GM23338 (cell line): ENCODE measurements around the gene NUMB. TPM values are rescaled to one million over a fixed set of nuclear protein-coding genes. Genes with fewer than 3 reads are reported as not detected.

Experiments
- ATAC-seq: fragments of 200-7000 bp; cut with Tn5 transposase; 3 replicates; pipeline ENCODE4 v1.9.1; 2020
- DNase-seq: peaks from one replicate; pipeline ENCODE4 v3.0.0-alpha.2; 2015; ENCODE audit warnings: low spot score
- H2AFZ ChIP-seq: fragments of 200-600 bp; sonication (generic); 2 replicates; pipeline ENCODE4 v1.8.0; 2016; ENCODE audit warnings: antibody characterized with exemption, mild to moderate bottlenecking, moderate library complexity
- H3F3A ChIP-seq: fragments of 200-600 bp; sonication (generic); replicated peaks from 2 replicates; pipeline ENCODE4 v1.8.0; 2017; ENCODE audit warnings: antibody characterized with exemption, mixed run types, low read depth
- H3K27ac ChIP-seq: fragments of 200-600 bp; sonication (generic); 2 replicates; pipeline ENCODE4 v1.6.1; 2016; ENCODE audit warnings: low read depth
- H3K27me3 ChIP-seq: fragments of 200-600 bp; sonication (generic); 2 replicates; pipeline ENCODE4 v1.8.0; 2016; ENCODE audit warnings: mild to moderate bottlenecking, mixed run types, moderate library complexity; ENCODE audit not compliant: insufficient read depth
- H3K36me3 ChIP-seq: fragments of 200-600 bp; sonication (generic); 2 replicates; pipeline ENCODE4 v1.8.0; 2016; ENCODE audit warnings: mild to moderate bottlenecking; ENCODE audit not compliant: insufficient read depth
- H3K4me1 ChIP-seq: fragments of 200-600 bp; sonication (generic); 2 replicates; pipeline ENCODE4 v1.8.0; 2016; ENCODE audit warnings: mild to moderate bottlenecking, moderate library complexity; ENCODE audit not compliant: insufficient read depth
- H3K4me2 ChIP-seq: fragments of 200-600 bp; sonication (generic); 2 replicates; pipeline ENCODE4 v1.7.1; 2017; ENCODE audit warnings: mixed run types
- H3K4me3 ChIP-seq: fragments of 200-600 bp; sonication (generic); 2 replicates; pipeline ENCODE4 v1.6.1; 2016; ENCODE audit warnings: mixed run types
- H3K79me2 ChIP-seq: fragments of 200-600 bp; sonication (generic); replicated peaks from 2 replicates; pipeline ENCODE4 v1.8.0; 2017; ENCODE audit warnings: mild to moderate bottlenecking; ENCODE audit not compliant: insufficient read depth
- H3K9me2 ChIP-seq: fragments of 200-600 bp; sonication (generic); 2 replicates; pipeline ENCODE4 v1.8.0; 2017; ENCODE audit not compliant: insufficient read depth
- H4K20me1 ChIP-seq: fragments of 200-600 bp; sonication (generic); replicated peaks from 2 replicates; pipeline ENCODE4 v1.8.0; 2017; ENCODE audit warnings: mild to moderate bottlenecking; ENCODE audit not compliant: insufficient read depth
- H3K27ac Mint-ChIP-seq: 2 replicates; pipeline ENCODE4 v1.8.0; 2020; ENCODE audit warnings: inconsistent platforms, mild to moderate bottlenecking, moderate library complexity, mixed read lengths
- H3K27me3 Mint-ChIP-seq: 3 replicates; pipeline ENCODE4 v1.8.0; 2022; ENCODE audit warnings: low read depth, mild to moderate bottlenecking, moderate library complexity, mixed read lengths, inconsistent platforms; ENCODE audit not compliant: insufficient read depth, poor library complexity
- H3K36me3 Mint-ChIP-seq: 3 replicates; pipeline ENCODE4 v1.8.0; 2021; ENCODE audit warnings: low read depth, mild to moderate bottlenecking, inconsistent platforms, moderate library complexity, mixed read lengths
- H3K4me1 Mint-ChIP-seq: 3 replicates; pipeline ENCODE4 v1.8.0; 2020; ENCODE audit warnings: mild to moderate bottlenecking, inconsistent platforms, mixed read lengths
- H3K4me3 Mint-ChIP-seq: 3 replicates; pipeline ENCODE4 v1.8.0; 2021; ENCODE audit warnings: moderate library complexity, mild to moderate bottlenecking, inconsistent platforms, mixed read lengths
- H3K9me3 Mint-ChIP-seq: 3 replicates; pipeline ENCODE4 v1.8.0; 2020; ENCODE audit warnings: moderate library complexity, mild to moderate bottlenecking, inconsistent platforms, mixed read lengths
- CREB1 ChIP-seq: fragments of 250-450 bp; sonication (Bioruptor Pico); IDR thresholded peaks from 2 replicates; pipeline ENCODE4 v1.5.0; 2020; ENCODE audit warnings: low read depth, mild to moderate bottlenecking, moderate library complexity
- EZH2phosphoT487 ChIP-seq: fragments of 200-600 bp; sonication (generic); IDR thresholded peaks from one replicate; pipeline ENCODE4 v1.8.1; 2018; ENCODE audit warnings: antibody characterized with exemption; ENCODE audit not compliant: unreplicated experiment
- JUNB ChIP-seq: IDR thresholded peaks from one replicate; pipeline ENCODE4 v1.6.1; 2016; ENCODE audit warnings: antibody characterized with exemption; ENCODE audit not compliant: unreplicated experiment
- STAT1 ChIP-seq: IDR thresholded peaks from one replicate; pipeline ENCODE4 v1.6.1; 2016; ENCODE audit warnings: antibody characterized with exemption; ENCODE audit not compliant: unreplicated experiment
- ZNF114 ChIP-seq: fragments of 250-450 bp; sonication (Bioruptor Pico); IDR thresholded peaks from 2 replicates; pipeline ENCODE4 v1.5.0; 2020; ENCODE audit warnings: mild to moderate bottlenecking, moderate library complexity
- ZNF331 ChIP-seq: fragments of 250-450 bp; sonication (Bioruptor Pico); IDR thresholded peaks from 2 replicates; pipeline ENCODE4 v1.5.0; 2020; ENCODE audit warnings: low read depth, mild to moderate bottlenecking, moderate library complexity
- polyA plus RNA-seq: library from polyadenylated mRNA; unstranded; fragments of >200 nt; fragmentation: Nextera tagmentation; extraction: Ambion mirVana; gene quantifications from 2 replicates; pipeline ENCODE4 v1.2.1, GENCODE V29; 2016
- total RNA-seq: library from RNA; depleted of rRNA; stranded (reverse); fragments of >200 nt; shearing (Covaris generic); gene quantifications from 2 replicates; pipeline ENCODE4 v1.2.3, GENCODE V29; 2014
- TF ChIP-seq, protein P1 (sequence below), 2 experiments: fragments of 200-600 bp in 1 of 2; sonication (generic) in 1 of 2; conservative IDR thresholded peaks; 2 replicates each; pipeline versions ENCODE4 v1.5.1 to v1.6.1; 2016 to 2017; ENCODE audit warnings: antibody characterized with exemption in 2 of 2, low read depth in 2 of 2, mild to moderate bottlenecking in 2 of 2, moderate library complexity in 1 of 2
- TF ChIP-seq, protein P2 (sequence below): fragments of 250-450 bp; sonication (Bioruptor Pico); IDR thresholded peaks from 2 replicates; pipeline ENCODE4 v1.5.0; 2020; ENCODE audit warnings: mild to moderate bottlenecking, moderate library complexity

Gene NUMB
- total and polyA plus RNA-seq, 2 experiments from 2014 or later: 32.1 to 36.7 TPM

DNA sequence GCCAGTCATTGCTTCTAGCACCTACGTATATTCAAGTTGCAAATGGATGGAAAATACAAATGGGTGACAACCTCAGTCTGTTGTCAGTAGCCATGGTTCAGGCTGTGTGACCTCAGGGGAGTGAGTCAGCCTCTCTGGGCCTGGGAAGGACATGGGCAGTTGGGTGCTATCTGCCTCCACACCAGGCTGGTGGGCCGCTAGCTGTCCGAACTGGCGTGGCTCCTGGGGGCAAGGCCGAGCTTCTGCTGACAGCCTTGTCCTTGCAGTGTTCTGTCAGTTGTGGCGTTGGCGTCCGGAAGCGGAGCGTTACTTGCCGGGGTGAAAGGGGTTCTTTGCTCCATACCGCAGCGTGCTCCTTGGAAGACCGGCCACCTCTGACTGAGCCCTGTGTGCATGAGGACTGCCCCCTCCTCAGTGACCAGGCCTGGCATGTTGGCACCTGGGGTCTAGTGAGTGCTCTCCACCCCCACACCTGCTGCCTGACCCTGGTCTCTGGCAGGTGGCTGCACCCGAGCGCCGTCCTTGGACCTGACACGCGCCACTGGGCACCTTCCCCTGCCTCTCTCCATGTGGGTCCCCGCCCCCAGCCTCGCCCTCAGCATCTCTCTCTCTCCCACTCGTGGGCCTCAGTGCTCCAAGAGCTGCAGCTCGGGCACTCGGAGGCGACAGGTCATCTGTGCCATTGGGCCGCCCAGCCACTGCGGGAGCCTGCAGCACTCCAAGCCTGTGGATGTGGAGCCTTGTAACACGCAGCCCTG, 203.9 kb downstream of the NUMB start (continued):
- TF ChIP-seq, protein P1, sequence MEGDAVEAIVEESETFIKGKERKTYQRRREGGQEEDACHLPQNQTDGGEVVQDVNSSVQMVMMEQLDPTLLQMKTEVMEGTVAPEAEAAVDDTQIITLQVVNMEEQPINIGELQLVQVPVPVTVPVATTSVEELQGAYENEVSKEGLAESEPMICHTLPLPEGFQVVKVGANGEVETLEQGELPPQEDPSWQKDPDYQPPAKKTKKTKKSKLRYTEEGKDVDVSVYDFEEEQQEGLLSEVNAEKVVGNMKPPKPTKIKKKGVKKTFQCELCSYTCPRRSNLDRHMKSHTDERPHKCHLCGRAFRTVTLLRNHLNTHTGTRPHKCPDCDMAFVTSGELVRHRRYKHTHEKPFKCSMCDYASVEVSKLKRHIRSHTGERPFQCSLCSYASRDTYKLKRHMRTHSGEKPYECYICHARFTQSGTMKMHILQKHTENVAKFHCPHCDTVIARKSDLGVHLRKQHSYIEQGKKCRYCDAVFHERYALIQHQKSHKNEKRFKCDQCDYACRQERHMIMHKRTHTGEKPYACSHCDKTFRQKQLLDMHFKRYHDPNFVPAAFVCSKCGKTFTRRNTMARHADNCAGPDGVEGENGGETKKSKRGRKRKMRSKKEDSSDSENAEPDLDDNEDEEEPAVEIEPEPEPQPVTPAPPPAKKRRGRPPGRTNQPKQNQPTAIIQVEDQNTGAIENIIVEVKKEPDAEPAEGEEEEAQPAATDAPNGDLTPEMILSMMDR (conservative IDR thresholded peaks at IDR 0.05; ENCODE audit: low read depth in 2 of 2): no peak
- no peak for TF ChIP-seq CREB1 (CRISPR knock-in tag)

DNA sequence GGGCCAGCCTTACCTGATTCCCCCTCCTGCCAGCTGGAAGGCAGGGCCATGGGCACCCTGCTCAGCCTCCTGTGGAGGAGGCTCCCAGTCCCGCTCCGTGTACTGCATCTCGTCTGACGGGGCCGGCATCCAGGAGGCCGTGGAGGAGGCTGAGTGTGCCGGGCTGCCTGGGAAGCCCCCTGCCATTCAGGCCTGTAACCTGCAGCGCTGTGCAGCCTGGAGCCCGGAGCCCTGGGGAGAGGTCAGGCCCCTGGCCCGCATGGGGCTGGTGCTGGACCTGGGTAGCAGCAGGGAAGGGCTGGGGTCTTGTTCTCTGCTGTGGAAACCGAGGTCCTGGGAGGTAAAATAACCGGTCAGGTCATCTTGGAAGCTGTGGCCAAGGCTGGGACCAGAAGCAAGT, 204.6 kb downstream of the NUMB start:
- Mint-ChIP-seq H3K36me3 (no peaks in the 10 kb centered on the region), H3K27me3 (peaks cover 5% of the 10 kb centered on the region), H3K4me1 (peaks cover 3% of the 10 kb centered on the region; the same call in 1 of the 3 replicates), H3K9me3 (no peaks in the 10 kb centered on the region), H3K27ac (no peak overlapping the region), H3K4me3 (no peak overlapping the region)
- H3K36me3 ChIP-seq: no peaks in the 10 kb centered on the region
- H3K79me2 ChIP-seq: no peaks in the 10 kb centered on the region
- DNase-seq (no peak), ATAC-seq (no peak)
- no peaks in the 10 kb centered on the region for H3K9me2 ChIP-seq
- H3K4me1 ChIP-seq: no peaks in the 10 kb centered on the region
- no peak overlapping the region for H2AFZ ChIP-seq
- TF ChIP-seq ZNF331 (CRISPR knock-in tag) (no peak), EZH2phosphoT487 (no peak), ZNF114 (no peak), STAT1 (no peak), JUNB (no peak)
- TF ChIP-seq, protein P1 (conservative IDR thresholded peaks at IDR 0.05; ENCODE audit: low read depth in 2 of 2): no peak
- no peak overlapping the region for H3K27ac ChIP-seq
- no peaks in the 10 kb centered on the region for H4K20me1 ChIP-seq
- H3F3A ChIP-seq: 0 out of 2 replicates have a peak, but pooled peaks cover 1% of the 10 kb centered on the region
- H3K4me3 ChIP-seq: no peak overlapping the region
- no peaks in the 10 kb centered on the region for H3K27me3 ChIP-seq
- no peak overlapping the region for H3K4me2 ChIP-seq

DNA sequence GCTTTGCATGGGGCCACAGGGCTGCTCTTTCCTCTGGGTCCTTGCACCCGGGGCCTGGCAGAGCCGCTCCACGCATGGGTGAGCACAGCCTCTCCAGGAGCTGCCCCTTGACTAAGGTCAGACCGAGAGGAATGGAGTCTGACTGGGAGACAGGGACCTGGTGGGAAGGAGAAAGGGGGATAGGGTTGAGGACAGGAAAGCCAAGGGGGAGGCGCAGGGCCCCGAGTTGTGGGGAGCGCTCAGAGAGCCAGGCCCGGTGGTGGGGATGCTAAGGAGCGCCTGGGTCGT, 205.1 kb downstream of the NUMB start:
- H3K27me3 ChIP-seq: no peaks in the 10 kb centered on the region
- H3K4me3 ChIP-seq: no peak overlapping the region
- H2AFZ ChIP-seq: no peak overlapping the region
- H3K4me1 ChIP-seq: no peaks in the 10 kb centered on the region
- Mint-ChIP-seq H3K4me3 (no peak overlapping the region), H3K27me3 (peaks cover 3% of the 10 kb centered on the region), H3K4me1 (peaks cover 3% of the 10 kb centered on the region; the same call in 1 of the 3 replicates), H3K9me3 (no peaks in the 10 kb centered on the region), H3K27ac (no peak overlapping the region), H3K36me3 (no peaks in the 10 kb centered on the region)
- H3F3A ChIP-seq: 0 out of 2 replicates have a peak, but pooled peaks cover 3% of the 10 kb centered on the region
- DNase-seq (no peak), ATAC-seq (no peak)
- H3K4me2 ChIP-seq: no peak overlapping the region
- H3K27ac ChIP-seq: no peak overlapping the region
- H3K36me3 ChIP-seq: no peaks in the 10 kb centered on the region
- no peaks in the 10 kb centered on the region for H3K79me2 ChIP-seq
- TF ChIP-seq JUNB: no peak
- TF ChIP-seq, protein P2, sequence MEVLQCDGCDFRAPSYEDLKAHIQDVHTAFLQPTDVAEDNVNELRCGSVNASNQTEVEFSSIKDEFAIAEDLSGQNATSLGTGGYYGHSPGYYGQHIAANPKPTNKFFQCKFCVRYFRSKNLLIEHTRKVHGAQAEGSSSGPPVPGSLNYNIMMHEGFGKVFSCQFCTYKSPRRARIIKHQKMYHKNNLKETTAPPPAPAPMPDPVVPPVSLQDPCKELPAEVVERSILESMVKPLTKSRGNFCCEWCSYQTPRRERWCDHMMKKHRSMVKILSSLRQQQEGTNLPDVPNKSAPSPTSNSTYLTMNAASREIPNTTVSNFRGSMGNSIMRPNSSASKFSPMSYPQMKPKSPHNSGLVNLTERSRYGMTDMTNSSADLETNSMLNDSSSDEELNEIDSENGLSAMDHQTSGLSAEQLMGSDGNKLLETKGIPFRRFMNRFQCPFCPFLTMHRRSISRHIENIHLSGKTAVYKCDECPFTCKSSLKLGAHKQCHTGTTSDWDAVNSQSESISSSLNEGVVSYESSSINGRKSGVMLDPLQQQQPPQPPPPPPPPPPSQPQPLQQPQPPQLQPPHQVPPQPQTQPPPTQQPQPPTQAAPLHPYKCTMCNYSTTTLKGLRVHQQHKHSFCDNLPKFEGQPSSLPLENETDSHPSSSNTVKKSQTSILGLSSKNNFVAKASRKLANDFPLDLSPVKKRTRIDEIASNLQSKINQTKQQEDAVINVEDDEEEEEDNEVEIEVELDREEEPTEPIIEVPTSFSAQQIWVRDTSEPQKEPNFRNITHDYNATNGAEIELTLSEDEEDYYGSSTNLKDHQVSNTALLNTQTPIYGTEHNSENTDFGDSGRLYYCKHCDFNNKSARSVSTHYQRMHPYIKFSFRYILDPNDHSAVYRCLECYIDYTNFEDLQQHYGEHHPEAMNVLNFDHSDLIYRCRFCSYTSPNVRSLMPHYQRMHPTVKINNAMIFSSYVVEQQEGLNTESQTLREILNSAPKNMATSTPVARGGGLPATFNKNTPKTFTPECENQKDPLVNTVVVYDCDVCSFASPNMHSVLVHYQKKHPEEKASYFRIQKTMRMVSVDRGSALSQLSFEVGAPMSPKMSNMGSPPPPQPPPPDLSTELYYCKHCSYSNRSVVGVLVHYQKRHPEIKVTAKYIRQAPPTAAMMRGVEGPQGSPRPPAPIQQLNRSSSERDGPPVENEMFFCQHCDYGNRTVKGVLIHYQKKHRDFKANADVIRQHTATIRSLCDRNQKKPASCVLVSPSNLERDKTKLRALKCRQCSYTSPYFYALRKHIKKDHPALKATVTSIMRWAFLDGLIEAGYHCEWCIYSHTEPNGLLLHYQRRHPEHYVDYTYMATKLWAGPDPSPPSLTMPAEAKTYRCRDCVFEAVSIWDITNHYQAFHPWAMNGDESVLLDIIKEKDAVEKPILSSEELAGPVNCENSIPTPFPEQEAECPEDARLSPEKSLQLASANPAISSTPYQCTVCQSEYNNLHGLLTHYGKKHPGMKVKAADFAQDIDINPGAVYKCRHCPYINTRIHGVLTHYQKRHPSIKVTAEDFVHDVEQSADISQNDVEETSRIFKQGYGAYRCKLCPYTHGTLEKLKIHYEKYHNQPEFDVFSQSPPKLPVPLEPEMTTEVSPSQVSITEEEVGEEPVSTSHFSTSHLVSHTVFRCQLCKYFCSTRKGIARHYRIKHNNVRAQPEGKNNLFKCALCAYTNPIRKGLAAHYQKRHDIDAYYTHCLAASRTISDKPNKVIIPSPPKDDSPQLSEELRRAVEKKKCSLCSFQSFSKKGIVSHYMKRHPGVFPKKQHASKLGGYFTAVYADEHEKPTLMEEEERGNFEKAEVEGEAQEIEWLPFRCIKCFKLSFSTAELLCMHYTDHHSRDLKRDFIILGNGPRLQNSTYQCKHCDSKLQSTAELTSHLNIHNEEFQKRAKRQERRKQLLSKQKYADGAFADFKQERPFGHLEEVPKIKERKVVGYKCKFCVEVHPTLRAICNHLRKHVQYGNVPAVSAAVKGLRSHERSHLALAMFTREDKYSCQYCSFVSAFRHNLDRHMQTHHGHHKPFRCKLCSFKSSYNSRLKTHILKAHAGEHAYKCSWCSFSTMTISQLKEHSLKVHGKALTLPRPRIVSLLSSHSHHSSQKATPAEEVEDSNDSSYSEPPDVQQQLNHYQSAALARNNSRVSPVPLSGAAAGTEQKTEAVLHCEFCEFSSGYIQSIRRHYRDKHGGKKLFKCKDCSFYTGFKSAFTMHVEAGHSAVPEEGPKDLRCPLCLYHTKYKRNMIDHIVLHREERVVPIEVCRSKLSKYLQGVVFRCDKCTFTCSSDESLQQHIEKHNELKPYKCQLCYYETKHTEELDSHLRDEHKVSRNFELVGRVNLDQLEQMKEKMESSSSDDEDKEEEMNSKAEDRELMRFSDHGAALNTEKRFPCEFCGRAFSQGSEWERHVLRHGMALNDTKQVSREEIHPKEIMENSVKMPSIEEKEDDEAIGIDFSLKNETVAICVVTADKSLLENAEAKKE (CRISPR knock-in tag): no peak
- no peaks in the 10 kb centered on the region for H3K9me2 ChIP-seq
- no peaks in the 10 kb centered on the region for H4K20me1 ChIP-seq
